Transverse colon (tissue), 4 donors: Measurements from ENCODE around the gene UPP2. TPM values are rescaled to one million over a fixed set of nuclear protein-coding genes. Genes with fewer than 3 reads are reported as not detected.

ENCODE experiments used
- DNase-seq: peaks from one replicate; pipeline ENCODE4 v3.0.0-alpha.2; 2019
- H3K27ac ChIP-seq, 4 donors: fragments of 200-600 bp; sonication (generic); 2 replicates each; pipeline ENCODE4 v1.5.1; 2016 to 2018; ENCODE audit warnings: inconsistent platforms in 4 of 4
- H3K27me3 ChIP-seq: fragments of 200-600 bp; sonication (generic); 2 replicates; pipeline ENCODE4 v1.5.1; 2017; ENCODE audit warnings: inconsistent platforms
- H3K36me3 ChIP-seq, 4 donors: fragments of 200-600 bp; sonication (generic); 2 replicates each; pipeline ENCODE4 v1.5.1; 2017 to 2019; ENCODE audit warnings: inconsistent platforms in 4 of 4
- H3K4me1 ChIP-seq, 4 donors: fragments of 200-600 bp; sonication (generic); 2 replicates each; pipeline ENCODE4 v1.5.1; 2017 to 2020; ENCODE audit warnings: inconsistent platforms in 4 of 4
- H3K4me3 ChIP-seq, 4 donors: fragments of 200-600 bp; sonication (generic); 1 replicate in 1 of 4; 2 replicates in 3 of 4; pipeline versions ENCODE4 v1.5.1 to v1.6.1; 2017 to 2019; ENCODE audit warnings: inconsistent platforms in 4 of 4
- H3K9me3 ChIP-seq, 2 donors: fragments of 200-600 bp; sonication (generic); 2 replicates each; pipeline ENCODE4 v1.5.1; 2017 to 2019; ENCODE audit warnings: inconsistent platforms in 2 of 2
- CTCF ChIP-seq, 5 experiments: fragments of 200-600 bp in 3 of 5; fragments of 450-650 bp in 2 of 5; sonication (generic) in 3 of 5; IDR thresholded peaks; 1 replicate in 2 of 5; 2 replicates in 3 of 5; pipeline ENCODE4 v1.5.1; 2016 to 2017; ENCODE audit warnings: antibody characterized with exemption in 5 of 5, inconsistent platforms in 3 of 5, mild to moderate bottlenecking in 2 of 5, moderate library complexity in 1 of 5
- EP300 ChIP-seq: sonication (generic); formaldehyde crosslinking; IDR thresholded peaks from one replicate; pipeline ENCODE4 v1.6.1; 2017; ENCODE audit warnings: antibody characterized with exemption, low read depth
- POLR2A ChIP-seq: fragments of 450-650 bp; IDR thresholded peaks from one replicate; pipeline ENCODE4 v1.6.1; 2016; ENCODE audit warnings: antibody characterized with exemption, mild to moderate bottlenecking, moderate library complexity
- POLR2AphosphoS5 ChIP-seq, 3 donors: sonication (generic); formaldehyde crosslinking; IDR thresholded peaks; one replicate each; pipeline ENCODE4 v1.6.1; 2016; ENCODE audit warnings: antibody characterized with exemption in 3 of 3
- WGBS, 2 donors: methylation state at CpG; one replicate each; pipeline ENCODE4 v1.1.5; 2018; ENCODE audit warnings: low coverage in 1 of 2; 5-methylcytosine and 5-hydroxymethylcytosine counted together
- in situ Hi-C, 4 donors: fragments of 200-750 bp; cut with MboI; loops; one replicate each; pipeline versions ENCODE4 v1.15.0 to v1.15.1; 2017; ENCODE audit warnings: low sequenced_read_pairs in 3 of 4, low pct_ligation_motif_present in 1 of 4, low pct_unique_long_range_greater_than_20kb in 1 of 4
- intact Hi-C: fragments of 100-400 bp; cut with DNase I; formaldehyde crosslinking; loops from one replicate; pipeline ENCODE4 v1.15.1; 2023; ENCODE audit warnings: low total_unique reads
- total RNA-seq, 4 donors: library from RNA; depleted of rRNA; stranded (reverse); fragments of >200 nt; gene quantifications; one replicate each; pipeline ENCODE4 v1.1.0, GENCODE V29; 2016

UPP2 gene
- total RNA-seq, 4 donors from 2014 or later, result not detected

GRCh38 chr2:158103411-158104012 lies 1.8 kb downstream of the UPP2 start:
- H3K4me3 ChIP-seq, result no peak overlapping the region
- H3K9me3 ChIP-seq, result no peaks in the 10 kb centered on the region
- H3K4me1 ChIP-seq, result peaks cover 0 to 14% (median 0%) of the 10 kb centered on the region in 4 donors
- no peak overlapping the region for H3K27ac ChIP-seq
- intact Hi-C loops, result loop anchor here (2.0 kb wide), 1 partner anchor 39 kb away; no protein-coding TSS in a partner anchor
- in situ Hi-C loops, result no loop called here
- no peaks in the 10 kb centered on the region for H3K36me3 ChIP-seq
- TF ChIP-seq EP300, result no peak
- TF ChIP-seq CTCF (IDR thresholded peaks at IDR 0.05), result peak in 4 of 5 experiments; percentile 8 to 36 (median 20)
- no peak for TF ChIP-seq POLR2AphosphoS5 (IDR thresholded peaks at IDR 0.05)
- no peak for TF ChIP-seq POLR2A
- no peak for DNase-seq
- WGBS, 2 donors, result 51 to 54% methylated on average over 3 of the region's 3 CpGs
- H3K27me3 ChIP-seq, result no peaks in the 10 kb centered on the region

GRCh38 chr2:158104903-158105302 lies 3.2 kb downstream of the UPP2 start:
- H3K4me1 ChIP-seq, result peaks cover 0 to 14% (median 0%) of the 10 kb centered on the region in 4 donors
- intact Hi-C loops (loop anchor here (2.0 kb wide), 1 partner anchor 38 kb away; no protein-coding TSS in a partner anchor), in situ Hi-C loops (no loop called here)
- no peaks in the 10 kb centered on the region for H3K9me3 ChIP-seq
- no peak for TF ChIP-seq POLR2A
- TF ChIP-seq CTCF (IDR thresholded peaks at IDR 0.05), result no peak
- TF ChIP-seq POLR2AphosphoS5 (IDR thresholded peaks at IDR 0.05), result no peak
- no peak for TF ChIP-seq EP300
- no peak overlapping the region for H3K4me3 ChIP-seq
- 79 to 84% methylated on average over 3 to 5 of the region's 5 CpGs for WGBS, 2 donors
- H3K36me3 ChIP-seq, result no peaks in the 10 kb centered on the region
- no peaks in the 10 kb centered on the region for H3K27me3 ChIP-seq
- H3K27ac ChIP-seq, result no peak overlapping the region
- DNase-seq, result no peak

GRCh38 chr2:158112992-158113391 lies 11.3 kb downstream of the UPP2 start:
- TF ChIP-seq CTCF (IDR thresholded peaks at IDR 0.05) (no peak), POLR2A (no peak), POLR2AphosphoS5 (IDR thresholded peaks at IDR 0.05) (no peak), EP300 (no peak)
- Histone ChIP-seq H3K27me3 (no peaks in the 10 kb centered on the region), H3K36me3 (no peaks in the 10 kb centered on the region), H3K4me1 (no peaks in the 10 kb centered on the region), H3K4me3 (no peak overlapping the region), H3K27ac (no peak overlapping the region), H3K9me3 (no peaks in the 10 kb centered on the region)
- in situ Hi-C loops (no loop called here), intact Hi-C loops (no loop called here)
- 45 to 52% methylated on average over 4 of the region's 4 CpGs for WGBS, 2 donors
- DNase-seq, result no peak

- Histone ChIP-seq H3K4me1 (no peaks in the 10 kb centered on the region), H3K9me3 (no peaks in the 10 kb centered on the region), H3K36me3 (no peaks in the 10 kb centered on the region), H3K27ac (no peak overlapping the region), H3K27me3 (no peaks in the 10 kb centered on the region), H3K4me3 (no peak overlapping the region)
- TF ChIP-seq POLR2AphosphoS5 (IDR thresholded peaks at IDR 0.05) (no peak), EP300 (no peak), CTCF (IDR thresholded peaks at IDR 0.05) (no peak), POLR2A (no peak)
- WGBS, 2 donors, result 75 to 82% methylated on average over 4 of the region's 4 CpGs
- no peak for DNase-seq
- in situ Hi-C loops, result no loop called here
- intact Hi-C loops, result no loop called here
Measured at GRCh38 chr2:158113741-158114295, 12.1 kb downstream of the UPP2 start.
